ENCODE measurements around the gene TRIM26. TPM values are rescaled to one million over a fixed set of nuclear protein-coding genes. Genes with fewer than 3 reads are reported as not detected.

Gene TRIM26
- total and polyA plus RNA-seq, 2 of the 13 experiments (the other 11 are each of a cell fraction or from before 2014, with no cell fraction given) = 27.1 to 38.7 TPM

DNA sequence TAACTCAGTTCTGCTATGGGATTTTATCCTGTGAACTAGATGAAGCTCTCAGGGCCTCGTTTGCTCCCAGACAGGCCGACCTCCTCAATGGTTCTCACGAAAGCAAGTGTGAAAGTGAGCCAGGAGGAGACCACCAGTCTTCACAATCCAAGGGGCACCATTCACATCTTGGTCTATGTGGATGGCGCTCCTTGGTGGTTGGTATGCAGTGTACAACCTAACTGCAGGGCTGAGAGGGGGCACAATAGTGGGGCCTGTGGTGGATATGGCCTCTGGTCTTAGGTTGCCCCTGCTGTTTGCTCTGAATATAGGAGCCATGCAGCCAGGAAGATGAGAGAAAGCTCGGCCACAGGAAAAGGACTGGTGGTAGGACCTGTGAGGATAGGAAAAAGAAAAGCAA, 24.7 kb downstream of the TRIM26 start:
- Histone ChIP-seq H3K4me3 (replicated peaks in 1 of 3; ENCODE audit: insufficient read depth in 1 of 3, low read depth in 2 of 3, low read length in 3 of 3) (no peak overlapping the region), H3K36me3 (replicated peaks in 1 of 2; ENCODE audit: control insufficient read depth in 1 of 2, insufficient read depth in 2 of 2, low read length in 2 of 2) (peaks cover 31 to 71% of the 10 kb centered on the region in 2 experiments), H3K79me2 (ENCODE audit: insufficient read depth, low read length) (no peaks in the 10 kb centered on the region), H3K4me1 (ENCODE audit: insufficient read depth, low read length) (peaks cover 5% of the 10 kb centered on the region; the same call in 1 of the 2 replicates), H3K4me2 (ENCODE audit: low read depth, low read length) (no peak overlapping the region), H4K20me1 (ENCODE audit: insufficient read depth, low read length) (no peaks in the 10 kb centered on the region), H3K27me3 (ENCODE audit: control insufficient read depth in 1 of 2, insufficient read depth in 2 of 2, low read length in 2 of 2) (no peaks in the 10 kb centered on the region), H2AFZ (ENCODE audit: low read length) (no peak overlapping the region), H3K9ac (ENCODE audit: insufficient read depth, low read depth, low read length) (no peak overlapping the region), H3K27ac (ENCODE audit: extremely low read length, insufficient read depth, low read length) (no peak overlapping the region), H3K9me3 (ENCODE audit: low read length) (no peaks in the 10 kb centered on the region)
- ATAC-seq (peak; percentile 37), DNase-seq (ENCODE audit: low spot score) (no peak), FAIRE-seq (no peak)
- no TSS peak for BruUV-seq (replicated peaks)
- 92% methylated on average over 5 of the region's 5 CpGs for WGBS (ENCODE audit: low lambda C conversion rate)
- POLR2A ChIA-PET = no interaction called here
- intact Hi-C loops (cut with micrococcal nuclease; ENCODE audit: unreplicated experiment) (no loop called here), in situ Hi-C loops (cut with HindIII; ENCODE audit: extremely low pct_ligation_motif_present, low pct_unique_long_range_greater_than_20kb) (no loop called here)
- CTCF ChIA-PET (ENCODE audit: low intra/inter-chr PET ratio, low total read pairs) = no interaction called here
- TF ChIP-seq ZNF546 (CRISPR knock-in tag; conservative IDR thresholded peaks at IDR 0.05) (no peak), KAT7 (CRISPR knock-in tag; IDR thresholded peaks at IDR 0.05; ENCODE audit: borderline replicate concordance) (no peak), ZKSCAN1 (IDR thresholded peaks at IDR 0.05; ENCODE audit: low read length) (no peak), ZSCAN20 (CRISPR knock-in tag; IDR thresholded peaks at IDR 0.05; ENCODE audit: borderline replicate concordance) (no peak), TEAD3 (CRISPR knock-in tag; optimal IDR thresholded peaks at IDR 0.05; ENCODE audit: borderline replicate concordance) (peak; percentile 89), STAG1 (CRISPR knock-in tag; IDR thresholded peaks at IDR 0.05) (0 out of 2 replicates have a peak, but pooled peaks have one; percentile 10), ZNF768 (CRISPR knock-in tag; IDR thresholded peaks at IDR 0.05) (no peak), MYC (CRISPR knock-in tag; IDR thresholded peaks at IDR 0.05; ENCODE audit: borderline replicate concordance) (0 out of 2 replicates have a peak, but pooled peaks have one; percentile 21), AHR (CRISPR knock-in tag; IDR thresholded peaks at IDR 0.05) (no peak), REPIN1 (CRISPR knock-in tag; IDR thresholded peaks at IDR 0.05; ENCODE audit: borderline replicate concordance, low read depth) (no peak), XRCC5 (optimal IDR thresholded peaks at IDR 0.05; ENCODE audit: low read length) (no peak), PAF1 (CRISPR knock-in tag; IDR thresholded peaks at IDR 0.05) (no peak), NR1H2 (CRISPR knock-in tag; IDR thresholded peaks at IDR 0.05; ENCODE audit: borderline replicate concordance, low read depth) (no peak), MBNL3 (CRISPR knock-in tag; conservative IDR thresholded peaks at IDR 0.05) (no peak), KDM3A (CRISPR knock-in tag; IDR thresholded peaks at IDR 0.05; ENCODE audit: low read depth) (no peak), RELA (CRISPR knock-in tag; IDR thresholded peaks at IDR 0.05) (no peak)
- TF ChIP-seq, protein P1, sequence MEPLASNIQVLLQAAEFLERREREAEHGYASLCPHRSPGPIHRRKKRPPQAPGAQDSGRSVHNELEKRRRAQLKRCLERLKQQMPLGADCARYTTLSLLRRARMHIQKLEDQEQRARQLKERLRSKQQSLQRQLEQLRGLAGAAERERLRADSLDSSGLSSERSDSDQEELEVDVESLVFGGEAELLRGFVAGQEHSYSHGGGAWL (CRISPR knock-in tag; IDR thresholded peaks at IDR 0.05) = no peak
- TF ChIP-seq, protein P2, sequence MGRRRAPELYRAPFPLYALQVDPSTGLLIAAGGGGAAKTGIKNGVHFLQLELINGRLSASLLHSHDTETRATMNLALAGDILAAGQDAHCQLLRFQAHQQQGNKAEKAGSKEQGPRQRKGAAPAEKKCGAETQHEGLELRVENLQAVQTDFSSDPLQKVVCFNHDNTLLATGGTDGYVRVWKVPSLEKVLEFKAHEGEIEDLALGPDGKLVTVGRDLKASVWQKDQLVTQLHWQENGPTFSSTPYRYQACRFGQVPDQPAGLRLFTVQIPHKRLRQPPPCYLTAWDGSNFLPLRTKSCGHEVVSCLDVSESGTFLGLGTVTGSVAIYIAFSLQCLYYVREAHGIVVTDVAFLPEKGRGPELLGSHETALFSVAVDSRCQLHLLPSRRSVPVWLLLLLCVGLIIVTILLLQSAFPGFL (CRISPR knock-in tag; IDR thresholded peaks at IDR 0.05) = no peak
- TF ChIP-seq, protein P3, sequence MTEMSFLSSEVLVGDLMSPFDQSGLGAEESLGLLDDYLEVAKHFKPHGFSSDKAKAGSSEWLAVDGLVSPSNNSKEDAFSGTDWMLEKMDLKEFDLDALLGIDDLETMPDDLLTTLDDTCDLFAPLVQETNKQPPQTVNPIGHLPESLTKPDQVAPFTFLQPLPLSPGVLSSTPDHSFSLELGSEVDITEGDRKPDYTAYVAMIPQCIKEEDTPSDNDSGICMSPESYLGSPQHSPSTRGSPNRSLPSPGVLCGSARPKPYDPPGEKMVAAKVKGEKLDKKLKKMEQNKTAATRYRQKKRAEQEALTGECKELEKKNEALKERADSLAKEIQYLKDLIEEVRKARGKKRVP (CRISPR knock-in tag; IDR thresholded peaks at IDR 0.05) = no peak
- TF ChIP-seq, protein P4, sequence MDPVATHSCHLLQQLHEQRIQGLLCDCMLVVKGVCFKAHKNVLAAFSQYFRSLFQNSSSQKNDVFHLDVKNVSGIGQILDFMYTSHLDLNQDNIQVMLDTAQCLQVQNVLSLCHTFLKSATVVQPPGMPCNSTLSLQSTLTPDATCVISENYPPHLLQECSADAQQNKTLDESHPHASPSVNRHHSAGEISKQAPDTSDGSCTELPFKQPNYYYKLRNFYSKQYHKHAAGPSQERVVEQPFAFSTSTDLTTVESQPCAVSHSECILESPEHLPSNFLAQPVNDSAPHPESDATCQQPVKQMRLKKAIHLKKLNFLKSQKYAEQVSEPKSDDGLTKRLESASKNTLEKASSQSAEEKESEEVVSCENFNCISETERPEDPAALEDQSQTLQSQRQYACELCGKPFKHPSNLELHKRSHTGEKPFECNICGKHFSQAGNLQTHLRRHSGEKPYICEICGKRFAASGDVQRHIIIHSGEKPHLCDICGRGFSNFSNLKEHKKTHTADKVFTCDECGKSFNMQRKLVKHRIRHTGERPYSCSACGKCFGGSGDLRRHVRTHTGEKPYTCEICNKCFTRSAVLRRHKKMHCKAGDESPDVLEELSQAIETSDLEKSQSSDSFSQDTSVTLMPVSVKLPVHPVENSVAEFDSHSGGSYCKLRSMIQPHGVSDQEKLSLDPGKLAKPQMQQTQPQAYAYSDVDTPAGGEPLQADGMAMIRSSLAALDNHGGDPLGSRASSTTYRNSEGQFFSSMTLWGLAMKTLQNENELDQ (CRISPR knock-in tag; IDR thresholded peaks at IDR 0.05; ENCODE audit: borderline replicate concordance) = no peak
- TF ChIP-seq, protein P5, sequence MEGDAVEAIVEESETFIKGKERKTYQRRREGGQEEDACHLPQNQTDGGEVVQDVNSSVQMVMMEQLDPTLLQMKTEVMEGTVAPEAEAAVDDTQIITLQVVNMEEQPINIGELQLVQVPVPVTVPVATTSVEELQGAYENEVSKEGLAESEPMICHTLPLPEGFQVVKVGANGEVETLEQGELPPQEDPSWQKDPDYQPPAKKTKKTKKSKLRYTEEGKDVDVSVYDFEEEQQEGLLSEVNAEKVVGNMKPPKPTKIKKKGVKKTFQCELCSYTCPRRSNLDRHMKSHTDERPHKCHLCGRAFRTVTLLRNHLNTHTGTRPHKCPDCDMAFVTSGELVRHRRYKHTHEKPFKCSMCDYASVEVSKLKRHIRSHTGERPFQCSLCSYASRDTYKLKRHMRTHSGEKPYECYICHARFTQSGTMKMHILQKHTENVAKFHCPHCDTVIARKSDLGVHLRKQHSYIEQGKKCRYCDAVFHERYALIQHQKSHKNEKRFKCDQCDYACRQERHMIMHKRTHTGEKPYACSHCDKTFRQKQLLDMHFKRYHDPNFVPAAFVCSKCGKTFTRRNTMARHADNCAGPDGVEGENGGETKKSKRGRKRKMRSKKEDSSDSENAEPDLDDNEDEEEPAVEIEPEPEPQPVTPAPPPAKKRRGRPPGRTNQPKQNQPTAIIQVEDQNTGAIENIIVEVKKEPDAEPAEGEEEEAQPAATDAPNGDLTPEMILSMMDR (CRISPR knock-in tag; IDR thresholded peaks at IDR 0.05) = peak; percentile 28; the same call in 1 of the 2 replicates
